ENCODE results near the gene GP1BA.

Gene GP1BA

DNA sequence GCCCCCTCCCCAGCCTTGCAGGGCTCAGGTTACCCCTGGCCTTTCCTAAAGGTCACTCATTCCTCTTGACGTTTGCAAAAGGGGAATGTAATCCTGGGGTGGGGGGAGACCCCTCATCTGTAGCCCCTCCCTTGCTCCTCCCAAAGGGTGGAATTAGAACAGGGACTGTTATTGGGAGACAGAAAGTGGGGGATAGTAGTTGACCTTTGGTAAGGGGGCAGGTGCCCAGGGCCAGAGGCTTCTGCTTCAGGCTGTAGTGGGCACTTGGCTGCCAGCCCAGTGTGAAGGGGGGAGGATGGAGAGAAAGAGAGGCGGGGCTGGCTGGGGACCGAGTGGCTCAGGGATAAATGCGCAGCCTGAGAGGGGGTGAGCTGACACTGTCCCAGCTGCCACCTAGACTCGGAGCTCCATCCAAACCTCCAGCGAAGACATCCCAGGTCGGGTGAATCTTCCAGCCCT is 18.7 kb downstream of the GP1BA start, which contains the start of gene ENO3:
ENO3 (plus strand) TSS at position 374 of the 459 bp plus-strand sequence. CDS start 711 bp downstream, outside the sequence.
- DNase-seq (ENCODE audit: low spot score): no peak

DNA sequence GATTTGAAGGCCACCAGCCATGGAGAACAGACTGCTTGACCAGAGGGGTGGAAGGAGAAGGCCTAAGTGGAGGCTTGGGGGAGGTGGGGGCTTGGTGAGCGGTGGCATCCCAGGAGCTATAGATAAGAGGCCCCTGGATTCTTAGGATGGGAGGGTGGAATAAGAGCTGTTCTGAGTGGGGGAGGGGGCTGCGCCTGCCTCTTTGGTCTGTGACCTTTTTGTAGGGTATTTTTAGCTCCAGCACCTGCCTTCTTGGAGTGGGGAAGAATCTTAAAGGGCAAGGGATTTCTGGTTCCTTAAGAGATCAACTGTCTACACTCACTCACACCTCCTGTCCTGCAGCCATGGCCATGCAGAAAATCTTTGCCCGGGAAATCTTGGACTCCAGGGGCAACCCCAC is 19.4 kb downstream of the GP1BA start:
- no peak for DNase-seq (ENCODE audit: low spot score)

DNA sequence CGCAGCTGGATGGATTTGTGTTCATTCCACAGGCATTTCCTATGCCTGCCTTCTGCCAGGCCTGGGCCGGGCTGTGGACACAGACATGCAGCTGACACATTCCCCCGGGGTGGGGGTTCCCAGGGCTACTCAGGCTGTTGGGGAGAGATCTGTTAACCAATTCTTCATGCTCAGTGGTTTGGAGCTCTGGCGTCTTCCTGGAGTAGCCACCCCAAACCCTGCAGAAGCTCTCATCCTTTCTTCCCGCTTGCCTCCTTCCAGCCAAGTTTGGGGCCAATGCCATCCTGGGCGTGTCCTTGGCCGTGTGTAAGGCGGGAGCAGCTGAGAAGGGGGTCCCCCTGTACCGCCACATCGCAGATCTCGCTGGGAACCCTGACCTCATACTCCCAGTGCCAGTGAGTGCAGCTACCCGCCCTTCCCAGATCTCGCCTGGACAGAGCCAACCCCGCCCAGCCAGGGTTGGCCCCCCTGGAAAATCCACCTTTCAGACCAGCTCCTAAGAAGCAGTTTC is 21.4 kb downstream of the GP1BA start:
- no peak for DNase-seq (ENCODE audit: low spot score)

DNA sequence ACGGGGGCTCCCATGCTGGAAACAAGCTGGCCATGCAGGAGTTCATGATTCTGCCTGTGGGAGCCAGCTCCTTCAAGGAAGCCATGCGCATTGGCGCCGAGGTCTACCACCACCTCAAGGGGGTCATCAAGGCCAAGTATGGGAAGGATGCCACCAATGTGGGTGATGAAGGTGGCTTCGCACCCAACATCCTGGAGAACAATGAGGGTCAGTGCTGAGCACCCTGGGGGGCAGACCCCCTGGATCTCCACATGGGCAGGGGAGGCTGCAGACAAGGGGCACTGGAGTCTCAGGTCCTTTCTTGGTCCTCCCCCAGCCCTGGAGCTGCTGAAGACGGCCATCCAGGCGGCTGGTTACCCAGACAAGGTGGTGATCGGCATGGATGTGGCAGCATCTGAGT is 23.0 kb downstream of the GP1BA start:
- no peak for DNase-seq (ENCODE audit: low spot score)

DNA sequence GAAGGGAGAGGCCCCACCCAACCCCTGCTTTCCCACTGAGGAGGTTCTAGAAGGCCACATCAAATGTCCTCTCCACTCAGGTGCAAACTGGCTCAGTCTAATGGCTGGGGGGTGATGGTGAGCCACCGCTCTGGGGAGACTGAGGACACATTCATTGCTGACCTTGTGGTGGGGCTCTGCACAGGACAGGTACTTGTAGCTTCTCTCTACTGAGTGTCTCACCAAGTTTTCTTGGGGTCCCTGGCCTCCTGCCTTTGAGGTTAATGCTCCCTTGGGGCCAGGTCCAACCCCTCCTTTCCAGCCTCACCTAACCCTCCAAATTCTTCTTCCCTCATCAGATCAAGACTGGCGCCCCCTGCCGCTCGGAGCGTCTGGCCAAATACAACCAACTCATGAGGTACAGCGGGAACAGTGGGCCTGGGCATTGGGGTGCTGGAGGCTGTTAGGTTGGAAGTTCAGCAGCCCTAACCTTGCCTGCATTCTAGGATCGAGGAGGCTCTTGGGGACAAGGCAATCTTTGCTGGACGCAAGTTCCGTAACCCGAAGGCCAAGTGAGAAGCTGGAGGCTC is 24.5 kb downstream of the GP1BA start:
- DNase-seq (ENCODE audit: low spot score): no peak

DNA sequence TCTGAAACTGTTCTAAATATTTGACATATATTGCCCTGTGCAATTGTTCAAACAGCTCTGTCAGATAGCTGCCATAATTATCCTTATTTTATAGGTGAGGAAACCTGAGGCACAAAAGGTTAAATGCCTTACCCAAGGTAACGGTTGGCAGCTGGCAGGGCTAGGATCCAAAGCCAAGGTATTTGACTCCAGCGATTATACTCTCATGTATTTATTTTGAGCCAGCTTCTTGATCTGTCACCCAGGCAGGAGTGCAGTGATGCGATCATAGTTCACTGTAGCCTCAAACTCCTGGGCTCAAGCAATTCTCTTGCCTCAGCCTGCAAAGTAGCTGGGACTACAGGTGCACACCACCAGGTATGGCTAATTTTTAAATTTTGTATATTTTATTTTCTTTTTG is 26.0 kb downstream of the GP1BA start:
- no peak for DNase-seq (ENCODE audit: low spot score)

DNA sequence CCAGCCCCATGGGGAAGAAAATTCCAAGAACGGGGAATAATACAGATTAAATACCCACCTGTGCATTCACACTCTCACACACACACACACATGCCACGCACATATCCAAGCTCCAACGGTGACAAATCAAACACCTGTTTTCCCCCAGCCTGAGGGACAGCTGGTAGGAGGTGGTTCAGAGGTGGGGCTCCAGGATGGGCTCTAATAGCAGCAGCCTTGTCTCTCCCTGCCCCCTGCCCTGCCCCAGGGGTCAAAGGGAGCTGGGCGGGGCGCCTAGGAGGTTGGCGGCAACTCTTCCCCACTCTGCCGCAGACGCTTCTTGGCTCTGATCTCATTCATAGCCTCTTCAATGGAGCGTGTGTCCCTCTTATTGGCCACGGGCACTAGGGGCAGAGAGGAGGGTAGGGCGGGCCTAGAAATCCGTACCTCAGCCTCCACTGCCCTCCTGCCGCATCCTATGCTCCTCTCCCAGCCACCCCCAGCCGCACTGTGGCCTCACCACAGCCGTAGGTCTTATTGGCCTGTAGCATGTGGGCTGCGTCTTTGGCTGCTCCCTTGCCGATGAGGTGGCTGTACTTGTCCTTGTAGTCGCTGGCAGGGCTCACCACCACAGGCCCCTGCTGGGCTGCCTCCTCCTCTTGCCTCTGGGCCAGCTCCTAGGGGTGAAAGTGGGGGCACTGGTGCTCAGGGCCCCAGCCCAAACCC is 27.3 kb downstream of the GP1BA start:
- no peak for DNase-seq (ENCODE audit: low spot score)

DNA sequence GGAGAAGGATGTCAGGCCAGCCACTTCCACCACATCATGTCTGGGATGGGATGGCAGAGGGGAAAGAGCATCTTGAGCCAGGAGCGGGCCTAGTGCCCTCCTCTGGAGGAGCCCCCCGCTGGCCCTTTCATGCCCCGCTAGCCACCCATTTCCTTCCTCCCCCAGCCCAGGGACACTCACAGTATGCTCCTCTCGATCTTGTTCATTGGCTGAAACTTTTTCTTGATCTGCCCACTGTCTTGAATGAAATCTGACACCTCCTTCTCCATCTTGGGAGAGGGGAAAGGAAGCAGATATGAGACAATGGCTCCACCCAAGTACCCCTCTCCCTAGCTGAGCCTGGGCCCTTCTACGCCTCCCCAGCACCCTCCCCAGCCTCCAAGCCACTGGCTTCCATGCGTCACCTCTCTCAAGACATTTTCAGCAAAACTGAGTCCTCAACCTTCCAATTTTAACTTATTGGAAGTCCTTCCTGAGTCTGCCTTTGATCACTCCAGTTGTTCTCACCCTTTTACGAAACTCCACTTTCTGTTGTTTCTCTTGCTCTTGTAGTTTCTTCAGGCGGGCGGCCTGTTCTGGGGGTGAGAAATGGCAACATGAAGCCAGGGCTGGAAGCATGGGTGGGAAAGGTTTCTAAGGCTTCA is 28.3 kb downstream of the GP1BA start:
- DNase-seq (ENCODE audit: low spot score): no peak

DNA sequence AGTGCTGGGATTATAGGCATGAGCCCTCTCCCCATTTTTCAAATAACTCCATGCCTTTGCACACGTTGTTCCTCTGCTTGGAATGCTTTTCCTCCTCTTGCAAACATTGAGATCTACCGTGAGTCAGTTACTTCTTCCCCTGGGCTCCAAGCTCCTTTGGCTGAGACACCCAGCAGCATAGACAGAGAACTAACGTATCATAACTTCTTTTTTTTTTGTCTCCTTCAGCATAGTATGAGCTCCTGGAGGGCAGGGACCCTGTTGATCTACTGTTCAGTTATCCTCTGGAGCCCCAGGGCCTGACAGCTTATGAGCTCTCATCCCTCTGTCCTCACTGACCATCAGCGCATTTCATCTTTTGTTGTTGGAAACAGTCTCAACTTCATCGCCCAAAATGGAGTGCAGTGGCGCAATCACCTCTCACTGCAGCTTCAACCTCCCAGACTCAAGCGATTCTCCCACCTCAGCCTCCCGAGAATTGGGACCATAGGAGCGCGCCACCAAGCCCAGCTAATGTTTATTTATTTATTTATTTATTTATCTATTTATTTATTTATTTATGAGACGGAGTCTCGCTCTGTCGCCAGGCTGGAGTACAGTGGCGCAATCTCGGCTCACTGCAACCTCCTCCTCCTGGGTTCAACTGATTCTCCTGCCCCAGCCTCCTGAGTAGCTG is 33.4 kb downstream of the GP1BA start:
- DNase-seq (ENCODE audit: low spot score): no peak

DNA sequence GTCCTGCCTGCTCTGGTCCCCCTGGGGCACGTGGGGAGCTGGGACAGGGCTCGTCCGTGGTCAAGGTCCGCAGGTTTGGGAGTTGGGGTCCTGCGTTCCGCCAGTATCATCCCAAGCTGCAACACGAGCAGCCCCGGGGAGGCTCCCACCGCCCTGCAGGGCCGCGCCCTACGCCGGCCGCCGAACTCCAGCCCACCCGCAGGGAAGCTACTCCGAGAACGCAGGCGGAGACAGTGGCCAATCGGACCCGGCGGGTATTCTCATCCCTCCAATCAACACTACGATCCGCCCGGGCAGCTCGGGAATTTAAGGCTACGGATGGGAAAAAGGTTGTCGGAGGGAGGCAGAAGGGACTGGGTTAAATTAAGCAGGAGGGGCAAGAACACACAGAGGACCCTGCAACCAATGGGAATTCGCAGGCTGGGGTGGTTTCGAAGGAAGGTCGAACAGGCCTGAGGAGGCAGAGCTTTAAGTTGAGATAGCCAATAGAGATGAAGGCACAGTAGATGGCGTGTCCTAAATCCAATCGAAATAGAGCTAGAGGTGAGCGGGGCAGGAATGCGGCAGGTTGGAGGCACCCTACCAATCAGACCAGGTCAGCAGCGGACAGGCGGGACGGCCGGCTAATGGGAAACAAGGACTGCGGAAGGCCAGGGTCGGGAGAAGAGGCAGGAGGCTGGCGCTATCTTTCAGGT is 34.9 kb downstream of the GP1BA start:
- peak; percentile 91 for DNase-seq (ENCODE audit: low spot score)

DNA sequence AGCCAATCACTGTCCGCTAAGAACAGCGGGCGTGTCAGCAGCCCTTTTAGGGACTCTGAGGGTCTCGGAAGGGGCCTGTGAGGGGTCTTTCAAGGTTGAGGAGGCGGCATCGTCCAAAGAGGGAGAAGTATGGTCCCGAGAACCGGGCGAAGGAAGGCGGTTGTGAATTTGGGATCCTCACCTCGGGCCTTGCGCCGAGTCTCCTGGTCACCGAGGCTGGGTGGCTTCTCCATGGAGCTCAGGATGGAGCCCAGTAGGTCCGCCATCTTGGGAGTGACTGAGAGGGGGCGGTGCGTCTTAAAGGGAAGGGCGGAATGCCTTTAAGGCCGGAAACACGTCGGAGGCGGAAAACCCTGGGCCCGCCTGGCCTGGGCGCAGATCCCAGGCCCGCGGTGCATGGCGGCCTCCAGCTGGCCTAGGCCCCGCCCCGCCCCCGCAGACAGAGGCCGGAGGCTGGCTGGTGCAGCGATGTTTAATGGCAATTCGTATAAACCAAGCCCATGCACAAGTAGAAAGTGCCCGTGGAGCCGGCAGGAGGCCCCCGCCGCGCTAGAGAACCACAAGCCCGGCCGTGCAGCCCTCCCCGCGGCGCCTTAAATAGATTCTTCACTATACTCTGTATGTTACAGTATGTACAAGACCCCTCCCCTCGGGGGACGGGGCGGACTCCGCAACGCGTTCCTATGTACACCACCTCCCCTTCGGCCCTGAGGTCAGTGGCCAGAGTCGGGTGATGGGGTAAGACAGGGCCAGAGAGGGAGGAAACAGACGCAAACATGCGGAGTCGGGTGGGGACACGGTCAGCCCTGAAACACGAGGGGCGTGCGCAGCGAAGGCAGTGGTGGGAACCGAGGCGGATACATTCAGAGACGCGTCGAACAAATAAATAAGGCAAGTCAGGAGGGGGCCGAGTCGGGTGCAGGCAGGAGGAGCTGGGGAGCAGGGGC is 35.7 kb downstream of the GP1BA start, which contains the start of gene SPAG7:
SPAG7 (minus strand) TSS at position 279 of the 947 bp plus-strand sequence; CDS start at position 266, 13 bp downstream.
- peak; percentile 99 for DNase-seq (ENCODE audit: low spot score)

DNA sequence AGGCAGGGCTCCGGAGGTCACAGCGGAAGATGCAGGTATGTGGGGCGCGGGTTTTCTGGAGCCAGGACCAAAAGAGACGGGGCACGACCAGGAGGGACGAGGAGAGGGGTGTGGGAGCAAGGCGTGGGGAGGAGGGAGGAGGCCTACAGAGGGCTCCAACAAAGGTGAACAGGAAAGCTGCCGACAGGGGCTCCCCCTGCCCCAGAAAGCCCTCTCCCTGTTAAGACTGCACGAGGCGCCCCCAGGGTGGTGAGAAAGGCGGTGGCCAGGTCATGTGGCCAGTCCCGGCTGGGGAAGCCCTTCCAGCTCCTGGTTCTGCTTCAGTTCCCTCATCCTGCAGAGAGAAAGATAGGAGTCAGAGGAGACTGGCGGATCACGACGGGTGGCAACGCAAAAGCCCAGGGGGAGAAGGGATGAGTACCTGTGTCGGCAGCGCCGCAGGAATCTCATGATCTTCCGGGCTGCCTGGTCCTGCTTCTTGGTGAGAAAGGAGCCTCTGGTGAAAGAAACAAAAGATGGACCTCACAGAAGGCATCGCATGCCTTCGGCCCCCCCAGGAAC is 36.5 kb downstream of the GP1BA start:
- DNase-seq (ENCODE audit: low spot score): no peak

DNA sequence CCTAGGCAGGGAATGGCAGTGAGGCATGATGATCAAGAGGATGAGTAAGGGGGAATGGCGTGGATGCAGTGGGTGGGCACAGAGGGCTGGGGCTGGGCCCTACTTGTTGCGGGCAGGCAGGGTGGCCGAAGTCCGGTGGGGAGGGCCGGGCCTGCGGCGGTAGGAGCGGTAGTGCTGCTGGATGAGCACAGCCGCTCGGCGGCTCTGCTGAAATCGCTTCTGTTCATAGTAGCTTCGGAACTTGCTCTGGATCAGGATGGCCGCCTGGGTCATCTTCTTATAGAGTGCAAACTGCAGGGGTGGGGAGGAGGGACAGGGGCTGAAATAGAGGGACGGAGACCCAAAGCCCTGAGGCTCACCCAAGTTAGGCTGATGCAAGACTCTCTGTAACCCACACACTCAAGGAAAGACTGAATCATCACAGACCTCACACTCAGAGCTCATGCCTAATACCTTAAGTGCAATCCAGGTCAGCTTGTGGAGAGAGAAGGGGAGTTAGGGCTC is 37.0 kb downstream of the GP1BA start:
- DNase-seq (ENCODE audit: low spot score): no peak

DNA sequence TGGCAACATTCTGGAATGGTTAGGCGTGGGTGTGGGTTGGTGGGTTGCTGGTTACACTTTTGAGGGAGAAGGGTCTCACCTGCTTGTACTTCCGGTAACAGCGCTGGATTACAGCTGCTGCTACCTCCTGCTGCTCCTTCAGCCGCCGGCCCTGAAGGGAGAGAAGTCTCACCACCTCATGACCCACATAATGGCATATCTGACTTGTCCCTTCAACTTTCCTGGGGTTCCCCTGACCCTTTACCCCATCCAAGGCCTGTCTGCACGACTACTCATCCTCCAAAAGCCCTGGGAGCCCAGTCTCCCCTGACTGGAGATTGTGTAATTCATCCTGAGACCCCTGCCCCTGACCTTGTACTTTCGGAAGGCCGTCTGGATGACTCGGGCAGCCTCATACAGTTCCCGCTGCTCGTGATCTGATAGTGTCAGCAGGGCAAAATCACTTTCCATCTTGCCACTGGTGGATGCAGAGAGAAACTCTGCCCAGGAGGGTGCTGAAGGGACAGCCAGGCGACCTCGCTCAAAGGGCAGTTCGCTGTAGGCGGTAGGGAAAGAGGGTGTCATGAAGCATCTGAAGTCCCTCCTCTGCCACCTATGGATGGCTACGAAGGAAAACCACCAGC is 37.6 kb downstream of the GP1BA start:
- DNase-seq (ENCODE audit: low spot score): no peak

DNA sequence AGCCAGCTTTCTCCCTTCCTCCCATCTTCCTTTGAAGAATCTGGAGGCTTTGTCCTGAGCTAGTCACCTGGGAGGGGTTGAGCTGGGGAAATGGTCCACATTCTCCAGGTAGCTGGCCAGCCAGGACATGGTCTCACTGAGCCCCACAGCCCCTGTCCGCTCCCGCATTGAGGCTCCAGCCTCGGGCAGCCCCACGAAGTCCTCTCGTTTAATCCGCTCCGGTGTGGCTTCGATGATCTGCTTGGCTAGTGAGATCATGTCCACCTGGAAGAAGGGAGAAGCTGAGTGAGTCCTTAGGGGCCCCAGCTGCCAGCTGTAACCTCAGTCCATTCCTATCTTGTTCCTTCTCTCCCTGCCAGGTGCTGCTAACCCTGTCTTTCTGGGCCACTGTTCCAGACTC is 38.2 kb downstream of the GP1BA start:
- no peak for DNase-seq (ENCODE audit: low spot score)

DNA sequence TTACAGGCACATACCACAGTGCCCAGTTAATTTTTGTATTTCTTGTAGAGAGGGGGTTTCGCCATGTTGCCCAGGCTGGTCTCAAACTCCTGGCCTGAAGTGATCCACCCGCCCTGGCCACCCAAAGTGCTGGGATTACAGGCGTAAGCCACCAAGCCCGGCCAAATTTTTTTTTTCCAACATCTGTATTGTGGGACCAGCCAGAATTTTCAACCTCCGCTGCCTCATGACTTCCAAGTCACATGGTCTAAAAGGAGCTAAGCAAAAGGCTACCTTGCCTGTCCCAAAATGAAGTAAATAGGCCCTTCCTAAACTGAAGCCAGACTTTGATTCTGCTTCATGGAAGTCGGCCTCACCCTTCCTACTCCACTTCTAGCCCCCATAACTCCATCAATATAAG is 39.7 kb downstream of the GP1BA start:
- no peak for DNase-seq (ENCODE audit: low spot score)

DNA sequence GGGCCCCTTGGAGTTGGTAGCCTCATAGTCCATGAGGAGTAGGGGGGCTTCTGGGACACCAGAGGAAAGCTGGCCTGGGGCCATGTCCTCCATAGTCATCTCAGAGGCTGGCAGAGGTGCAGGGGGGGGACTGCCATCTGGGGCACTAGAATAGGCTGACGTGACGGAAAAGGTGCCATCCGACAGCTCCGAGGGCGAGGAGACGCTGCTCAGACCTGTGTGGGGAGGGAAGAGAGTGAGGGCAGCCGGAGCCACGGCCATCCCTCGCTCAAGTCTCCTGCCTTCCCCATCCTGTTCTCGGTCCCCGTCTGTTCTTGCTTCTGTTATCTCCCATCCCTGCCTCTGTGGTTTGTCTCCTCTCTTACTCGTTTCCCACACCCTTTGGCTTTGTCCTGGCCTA is 40.2 kb downstream of the GP1BA start:
- no peak for DNase-seq (ENCODE audit: low spot score)

DNA sequence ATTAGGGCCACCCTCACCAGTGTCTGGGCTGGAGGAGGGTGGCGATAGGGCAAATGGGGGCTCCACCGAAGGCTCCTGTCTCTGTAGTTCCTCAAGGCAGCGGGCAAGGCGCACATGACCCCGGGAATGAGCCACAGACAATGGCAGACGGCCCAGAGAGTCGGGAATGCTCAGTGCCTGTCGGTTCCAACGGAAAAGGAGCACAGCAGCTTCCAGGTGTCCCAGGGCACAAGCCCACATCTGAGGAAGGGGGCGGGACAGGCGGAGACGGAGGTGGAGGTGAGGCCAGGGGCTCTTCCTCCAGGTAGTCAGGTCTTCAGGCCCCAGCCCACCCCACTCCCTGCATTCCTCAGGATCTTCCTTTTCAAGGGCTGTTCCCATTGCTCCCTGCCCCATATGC is 40.7 kb downstream of the GP1BA start:
- no peak for DNase-seq (ENCODE audit: low spot score)

DNA sequence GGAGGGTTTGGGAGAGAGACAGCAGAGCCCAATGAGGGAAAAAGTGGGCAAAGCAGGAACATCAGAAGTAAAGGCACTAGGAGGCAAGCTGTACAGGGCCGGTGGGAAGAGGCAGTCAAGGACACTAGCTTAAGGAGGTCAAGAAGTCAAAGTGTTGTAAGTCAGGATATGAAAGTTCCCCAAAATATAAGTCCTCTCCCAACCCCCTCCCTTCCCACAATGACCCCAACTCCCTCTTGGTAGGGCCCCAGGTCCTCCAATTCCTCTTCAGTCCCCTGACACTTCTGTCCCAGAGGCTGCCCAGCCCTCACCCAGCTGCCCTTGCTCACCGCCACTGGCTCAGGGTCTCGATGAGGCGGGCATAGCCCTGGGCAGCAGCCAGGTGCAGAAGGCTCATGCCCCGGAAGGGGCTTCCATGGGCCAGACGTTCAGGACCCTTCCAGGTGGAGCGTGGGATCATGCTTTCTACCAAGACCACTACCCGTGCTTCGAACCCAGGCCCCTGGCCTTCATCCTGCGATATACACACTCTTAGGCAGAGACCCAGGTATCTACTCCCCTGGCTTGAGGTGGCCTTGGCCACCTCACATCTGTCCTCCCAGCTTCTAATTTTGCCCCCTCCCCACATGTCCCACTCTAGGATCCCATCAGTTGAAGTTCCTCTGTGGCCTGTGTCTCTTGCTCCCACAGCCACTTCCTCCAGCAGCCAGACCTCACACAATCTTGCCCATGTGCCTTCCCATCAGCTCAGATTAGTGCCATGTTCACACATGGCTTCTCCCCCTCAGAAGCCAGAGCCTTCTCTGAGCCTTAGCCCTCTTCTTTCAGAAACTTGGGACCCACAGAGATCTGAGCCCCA is 41.4 kb downstream of the GP1BA start:
- no peak for DNase-seq (ENCODE audit: low spot score)

Data from left forelimb (tissue), 1 donor.